ENCODE results near the gene C20orf202.

GRCh38 chr20:1206366-1207148 lies 3.3 kb downstream of the C20orf202 start:
- TF ChIP-seq CTCF (IDR thresholded peaks at IDR 0.05 in 2 of 3, conservative IDR thresholded peaks at IDR 0.05 in 1 of 3; ENCODE audit: borderline replicate concordance in 1 of 3, insufficient read depth in 1 of 3, low read depth in 2 of 3, low read length in 2 of 3): no peak
- no peak for TF ChIP-seq POLR2AphosphoS5 (IDR thresholded peaks at IDR 0.05; ENCODE audit: low read depth, low read length)
- TF ChIP-seq EZH2 (IDR thresholded peaks at IDR 0.05): no peak
- no peak for TF ChIP-seq POLR2A (IDR thresholded peaks at IDR 0.05; ENCODE audit: borderline replicate concordance, extremely low read depth, insufficient read depth, insufficient read length)
- TF ChIP-seq SIN3A (IDR thresholded peaks at IDR 0.05; ENCODE audit: low read depth): no peak
- TF ChIP-seq SP1 (IDR thresholded peaks at IDR 0.05; ENCODE audit: low read depth): no peak
- TF ChIP-seq EZH2phosphoT487 (IDR thresholded peaks at IDR 0.05; ENCODE audit: borderline replicate concordance): no peak
- no peak for TF ChIP-seq ZNF274 (IDR thresholded peaks at IDR 0.05; ENCODE audit: low read depth, low read length)
- TF ChIP-seq RAD21 (IDR thresholded peaks at IDR 0.05; ENCODE audit: low read depth): no peak
- TF ChIP-seq REST (IDR thresholded peaks at IDR 0.05; ENCODE audit: low read depth): no peak
- TF ChIP-seq JUND (IDR thresholded peaks at IDR 0.05): no peak
- no peak for TF ChIP-seq ATF3 (IDR thresholded peaks at IDR 0.05)

Data from HCT116 (cell line).